ENCODE measurements around the gene BCL2L12.

BCL2L12 gene

GRCh38 chr19:49684251-49684982, 18.7 kb downstream of the BCL2L12 start:
- no peak for DNase-seq

DNA sequence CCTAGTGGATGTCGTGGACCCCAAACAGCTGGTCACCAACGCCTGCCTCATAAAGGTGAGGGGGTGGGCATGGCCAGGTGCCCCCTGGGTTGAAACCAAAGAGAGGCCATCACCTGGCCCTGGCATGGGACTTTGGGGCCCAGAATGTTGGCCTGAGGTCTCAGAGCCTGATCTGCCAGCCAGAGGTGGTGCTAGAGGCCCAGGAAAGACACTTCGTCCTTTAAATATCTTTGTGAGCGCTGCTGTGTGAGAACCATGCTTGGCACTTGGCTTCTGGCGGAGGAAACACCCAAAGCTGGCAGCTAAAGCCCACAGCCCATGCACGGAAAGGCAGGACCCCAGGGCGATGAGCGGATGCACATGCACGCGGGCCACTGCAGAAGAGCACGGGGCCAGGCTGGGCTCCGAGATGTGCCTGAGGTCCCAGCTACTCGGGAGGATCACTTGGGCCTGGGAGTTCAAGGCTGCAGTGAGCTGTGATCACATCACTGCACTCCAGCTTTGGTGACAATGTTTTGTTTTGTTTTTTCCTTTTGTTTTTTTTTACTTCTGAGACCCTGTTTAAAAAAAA, 19.3 kb downstream of the BCL2L12 start:
- DNase-seq: no peak

- no peak for DNase-seq
These were observed 20.2 kb downstream of the BCL2L12 start for GRCh38 chr19:49685845-49686332.

DNA sequence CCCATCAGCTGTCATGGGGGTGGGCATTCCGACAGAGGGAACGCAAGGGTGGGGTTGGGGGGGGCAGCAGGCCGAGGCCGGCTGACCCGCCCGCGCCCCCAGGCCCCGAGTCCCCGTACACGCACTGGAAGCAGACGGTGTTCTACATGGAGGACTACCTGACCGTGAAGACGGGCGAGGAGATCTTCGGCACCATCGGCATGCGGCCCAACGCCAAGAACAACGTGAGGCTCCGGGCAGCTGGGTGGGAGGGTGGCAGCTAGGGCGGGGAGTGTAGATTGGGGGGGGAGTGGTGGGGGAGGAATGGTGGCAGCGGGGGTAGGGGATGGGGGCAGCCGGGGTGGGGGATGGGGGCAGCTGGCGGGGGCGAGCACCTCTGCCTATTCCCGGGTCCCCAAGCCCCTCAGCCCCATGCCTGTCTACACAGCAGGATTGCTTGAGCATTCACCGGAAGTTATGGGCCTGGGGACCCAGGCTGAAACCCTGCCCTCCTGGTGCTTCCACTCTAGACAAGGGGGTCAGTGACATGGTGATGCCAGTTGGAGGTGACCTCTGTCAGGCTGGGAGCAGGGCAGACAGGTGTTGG, 20.9 kb downstream of the BCL2L12 start:
- DNase-seq: no peak

GRCh38 chr19:49687150-49687549, 21.4 kb downstream of the BCL2L12 start:
- DNase-seq: no peak

- no peak for DNase-seq
These were observed 22.0 kb downstream of the BCL2L12 start for GRCh38 chr19:49687566-49688316.

DNA sequence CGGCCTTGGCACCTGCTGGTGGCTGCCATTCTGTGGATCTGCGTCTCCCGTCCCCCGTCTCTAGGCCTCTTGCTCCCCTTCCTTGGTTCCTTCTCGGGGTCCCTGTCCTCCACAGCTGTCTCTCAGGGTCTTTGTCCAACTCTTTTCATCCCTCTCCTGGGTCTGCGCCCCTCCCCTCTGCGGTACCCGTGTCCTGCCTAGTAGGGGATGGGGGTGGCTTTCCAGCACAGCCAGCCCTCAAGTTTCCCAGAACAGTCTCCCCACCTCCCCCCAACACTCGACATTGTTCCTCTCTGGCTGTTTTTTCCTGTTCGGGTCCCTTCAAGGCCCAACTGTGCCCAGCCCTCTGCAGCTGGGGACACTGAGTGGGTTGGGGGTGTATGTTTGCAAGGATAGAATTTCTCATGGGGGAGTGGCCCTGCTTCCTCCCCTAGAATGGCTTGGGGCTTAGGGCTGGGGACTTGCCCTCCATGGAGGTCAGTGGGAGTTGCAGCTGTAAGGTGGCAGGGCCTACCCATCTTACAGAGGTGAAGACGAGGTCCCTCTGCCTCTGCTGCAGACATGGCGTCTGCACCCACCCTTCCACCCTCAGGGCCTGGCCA, 22.9 kb downstream of the BCL2L12 start:
- DNase-seq: no peak

DNA sequence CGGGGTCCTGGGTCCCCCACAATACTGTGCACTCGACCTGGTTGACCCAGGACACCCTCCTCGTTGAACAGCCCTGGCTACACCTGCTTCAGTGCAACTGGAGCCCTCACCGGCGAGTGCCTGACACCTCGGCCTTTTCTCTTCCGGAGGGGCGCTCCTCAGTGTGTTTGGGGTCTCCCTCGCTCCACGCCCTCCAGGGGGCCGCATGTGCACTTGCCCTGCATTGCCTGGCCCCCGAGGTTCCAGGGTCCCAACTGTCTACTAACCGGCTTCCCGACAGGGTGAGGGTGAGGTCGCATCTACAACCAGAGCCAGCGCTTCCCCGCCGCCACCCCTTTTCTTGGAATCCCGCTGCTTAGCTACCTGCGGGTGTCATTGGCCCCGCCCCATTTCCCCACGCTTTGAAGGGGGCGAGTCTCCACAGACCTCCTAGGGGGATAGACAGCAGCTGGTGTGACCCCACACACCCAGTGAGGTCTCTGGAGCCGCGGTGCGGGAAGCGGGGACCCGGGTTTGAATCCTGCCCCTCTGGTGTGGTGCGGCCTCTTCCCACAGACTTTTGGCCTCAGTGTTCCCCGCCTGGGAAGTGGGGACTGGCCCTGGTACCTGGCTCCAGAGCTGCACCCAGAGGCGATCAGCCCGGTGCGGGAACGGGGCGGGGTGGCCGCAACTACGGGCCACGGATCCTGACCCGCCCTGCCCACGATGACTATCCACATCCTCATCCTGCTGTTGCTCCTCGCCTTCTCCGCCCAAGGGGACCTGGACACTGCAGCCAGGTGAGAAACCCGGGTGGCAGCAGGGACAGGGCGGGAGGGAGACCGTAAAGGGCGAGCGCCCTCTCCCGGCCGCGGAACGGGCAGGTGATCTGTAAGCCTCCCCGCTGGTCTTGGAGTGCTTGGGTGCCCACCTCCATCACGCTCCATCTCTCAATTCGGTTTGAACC, 23.7 kb downstream of the BCL2L12 start, which contains the start of gene ADM5:
ADM5 (plus strand) TSS at position 462 of the 946 bp plus-strand sequence; CDS start at position 706, 244 bp downstream.
- DNase-seq: peak; percentile 65

DNA sequence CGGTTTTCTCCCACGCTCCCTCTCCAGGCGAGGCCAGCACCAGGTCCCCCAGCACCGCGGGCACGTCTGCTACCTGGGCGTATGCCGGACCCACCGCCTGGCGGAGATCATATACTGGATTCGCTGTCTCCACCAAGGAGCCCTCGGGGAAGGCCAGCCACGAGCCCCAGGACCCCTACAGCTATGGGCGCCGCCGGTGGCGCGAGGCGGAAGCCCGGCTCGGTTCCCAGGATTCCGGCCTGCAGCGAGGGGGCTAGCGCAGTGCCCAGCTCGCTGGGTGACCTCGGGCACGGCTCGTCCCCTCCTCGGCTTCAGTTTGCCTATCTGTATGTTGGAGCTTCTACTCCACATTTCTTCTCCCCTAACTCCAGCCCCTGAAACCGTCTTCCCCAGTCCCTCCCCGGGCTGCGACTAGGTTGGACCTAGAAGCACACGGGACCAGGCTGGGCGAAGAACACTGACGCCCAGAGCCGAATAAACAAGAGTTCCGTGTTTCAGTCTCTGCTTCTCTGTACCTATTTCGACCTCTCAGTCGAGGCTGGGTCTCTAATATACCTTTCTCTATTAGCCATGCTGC, 24.4 kb downstream of the BCL2L12 start:
- DNase-seq: peak; percentile 60

DNA sequence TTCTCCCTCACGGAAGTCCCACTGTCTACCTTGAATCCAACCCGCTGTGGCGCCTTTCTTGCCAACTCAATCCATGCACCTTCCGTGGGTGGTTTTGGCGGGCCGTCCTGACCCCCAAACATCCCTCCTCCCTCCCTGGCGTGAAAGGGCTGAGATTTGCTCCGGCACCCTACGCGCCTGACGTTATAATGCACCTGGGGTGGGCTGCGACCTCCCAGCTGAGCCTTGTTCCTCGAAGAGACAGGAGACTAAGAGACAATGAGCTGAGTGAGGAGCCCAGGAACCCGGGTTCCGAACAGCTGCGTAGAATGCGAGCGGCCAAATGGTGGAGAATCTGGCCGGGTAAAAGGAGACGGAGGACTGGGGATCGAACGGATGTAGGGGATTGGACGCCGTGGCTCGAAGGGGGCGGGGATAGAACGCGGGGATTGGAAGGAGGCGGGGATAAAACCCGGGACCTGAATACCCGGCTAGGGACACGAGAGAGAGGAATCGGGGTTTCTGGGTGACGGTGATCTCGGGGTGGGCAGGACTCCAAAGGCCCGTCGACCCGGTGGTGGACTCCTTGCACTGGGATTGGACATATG, 25.0 kb downstream of the BCL2L12 start, which contains the start of gene CPT1C:
CPT1C (plus strand) TSS at position 461 of the 587 bp plus-strand sequence. CDS start 1,137 bp downstream, outside the sequence.
- peak; percentile 60 for DNase-seq

GRCh38 chr19:49691243-49692146, 25.8 kb downstream of the BCL2L12 start:
- peak; percentile 69 for DNase-seq

- DNase-seq: no peak
These were observed 26.4 kb downstream of the BCL2L12 start for GRCh38 chr19:49692147-49692506.

- DNase-seq: no peak
These were observed 30.4 kb downstream of the BCL2L12 start for GRCh38 chr19:49696115-49696514.

GRCh38 chr19:49696865-49697264, 31.1 kb downstream of the BCL2L12 start:
- DNase-seq: no peak

- no peak for DNase-seq
These were observed 33.6 kb downstream of the BCL2L12 start for GRCh38 chr19:49699364-49699763.

GRCh38 chr19:49700563-49700962, 34.8 kb downstream of the BCL2L12 start:
- no peak for DNase-seq

DNA sequence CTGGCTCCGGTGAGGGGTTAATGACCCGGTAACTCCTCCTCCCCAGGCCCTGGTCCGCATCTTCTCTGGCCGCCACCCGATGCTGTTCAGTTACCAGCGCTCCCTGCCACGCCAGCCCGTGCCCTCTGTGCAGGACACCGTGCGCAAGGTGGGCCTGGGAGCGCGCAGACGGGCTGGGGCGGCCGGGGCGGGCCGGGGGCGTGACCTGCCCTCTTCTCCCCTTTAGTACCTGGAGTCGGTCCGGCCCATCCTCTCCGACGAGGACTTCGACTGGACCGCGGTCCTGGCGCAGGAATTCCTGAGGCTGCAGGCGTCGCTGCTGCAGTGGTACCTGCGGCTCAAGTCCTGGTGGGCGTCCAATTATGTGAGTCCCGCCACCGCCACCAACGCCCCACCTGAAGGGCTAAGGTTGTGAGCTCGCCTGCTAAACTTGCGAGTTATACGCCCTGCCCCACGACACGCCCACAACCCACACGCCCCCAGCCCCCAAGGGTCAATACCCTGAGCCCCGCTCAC, 35.6 kb downstream of the BCL2L12 start:
- DNase-seq: no peak

DNA sequence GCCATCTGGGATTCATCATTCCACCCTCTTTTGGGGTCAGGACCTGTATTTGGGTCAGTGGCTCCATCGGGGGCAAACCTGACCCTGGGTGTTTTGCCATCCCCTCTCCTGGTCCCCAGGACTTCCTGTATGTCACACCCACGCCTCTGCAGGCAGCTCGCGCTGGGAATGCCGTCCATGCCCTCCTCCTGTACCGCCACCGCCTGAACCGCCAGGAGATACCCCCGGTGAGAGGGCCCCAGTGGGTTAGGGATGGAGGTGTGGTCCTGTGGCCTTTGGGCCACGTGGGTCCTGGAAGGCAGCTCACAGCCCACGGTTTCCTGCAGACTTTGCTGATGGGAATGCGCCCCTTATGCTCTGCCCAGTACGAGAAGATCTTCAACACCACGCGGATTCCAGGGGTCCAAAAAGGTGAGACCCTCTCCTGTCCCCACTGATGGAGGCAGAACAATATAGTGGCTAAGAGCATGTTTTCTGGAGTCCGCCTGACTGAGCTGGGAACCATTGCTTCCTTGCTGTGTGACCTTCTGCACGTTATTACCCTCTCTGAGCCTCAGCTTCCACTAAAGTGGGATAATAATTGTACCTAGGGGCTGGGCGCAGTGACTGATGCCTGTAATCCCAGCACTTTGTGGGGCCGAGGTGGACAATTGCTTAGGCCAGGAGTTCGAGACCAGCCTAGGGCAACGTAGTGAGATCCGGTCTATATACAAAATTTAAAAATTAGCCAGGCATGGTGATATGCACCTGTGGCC, 39.3 kb downstream of the BCL2L12 start:
- no peak for DNase-seq

Measured in right kidney (tissue), 1 donor.